SK-N-MC (cell line): ENCODE results near the gene CFAP77.

ENCODE experiments used
- DNase-seq: peaks from one replicate; pipeline ENCODE4 v3.0.0-alpha.2; 2011; ENCODE audit warnings: low read depth, low spot score
- H3K27ac ChIP-seq: fragments of 200-600 bp; sonication (generic); 2 replicates; pipeline ENCODE4 v1.5.1; 2016; ENCODE audit warnings: mixed run types
- H3K36me3 ChIP-seq: fragments of 200-600 bp; sonication (generic); 2 replicates; pipeline ENCODE4 v1.6.1; 2017; ENCODE audit warnings: antibody characterized with exemption, low read length, mixed read lengths; ENCODE audit not compliant: insufficient read depth
- H3K4me3 ChIP-seq: fragments of 200-600 bp; sonication (generic); 2 replicates; pipeline ENCODE4 v1.5.1; 2016
- H3K9ac ChIP-seq: fragments of 200-600 bp; sonication (generic); 2 replicates; pipeline ENCODE4 v1.8.0; 2017; ENCODE audit warnings: mixed run types, mixed read lengths; ENCODE audit not compliant: insufficient read length
- H3K9me3 ChIP-seq: fragments of 200-600 bp; sonication (generic); 2 replicates; pipeline ENCODE4 v1.6.1; 2017; ENCODE audit warnings: low read depth, mild to moderate bottlenecking, antibody characterized with exemption, low read length, moderate library complexity, mixed read lengths
- EZH2 ChIP-seq: fragments of 200-600 bp; sonication (generic); IDR thresholded peaks from one replicate; pipeline ENCODE4 v1.6.1; 2017; ENCODE audit warnings: antibody characterized with exemption
- FOXP2 ChIP-seq: optimal IDR thresholded peaks from 2 replicates; pipeline ENCODE3; 2011; ENCODE audit warnings: mild to moderate bottlenecking, moderate library complexity; ENCODE audit not compliant: insufficient read depth; ENCODE audit errors: extremely low read length, control extremely low read depth
- POLR2AphosphoS5 ChIP-seq: IDR thresholded peaks from 2 replicates; pipeline ENCODE4 v1.6.1; 2012; ENCODE audit warnings: mild to moderate bottlenecking, low read depth, low read length, borderline replicate concordance

The CFAP77 gene

DNA sequence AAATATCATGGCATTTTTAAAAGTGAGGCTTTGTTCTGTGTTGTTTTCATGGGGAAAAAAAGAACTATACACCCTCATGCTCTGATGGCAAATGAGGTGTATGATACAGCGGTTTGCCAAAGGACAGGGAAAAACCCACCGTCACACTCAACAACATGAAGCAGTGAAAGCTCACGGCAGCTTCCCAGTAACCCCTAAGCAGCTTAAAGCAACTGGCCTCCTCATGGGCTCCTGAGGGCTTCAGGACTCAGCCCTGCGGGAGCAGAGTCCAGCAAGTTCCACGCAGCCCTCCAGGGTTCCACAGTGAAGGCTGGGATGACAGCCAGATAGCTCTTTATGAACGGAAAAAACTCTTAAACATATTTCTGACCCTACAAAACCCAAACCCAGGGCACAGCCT lies 185.3 kb downstream of the CFAP77 start:
- H3K4me3 ChIP-seq = no peak overlapping the region
- TF ChIP-seq FOXP2 (no peak), POLR2AphosphoS5 (no peak), EZH2 (no peak)
- peaks cover 17% of the 10 kb centered on the region; the same call in 1 of the 2 replicates for H3K36me3 ChIP-seq
- no peak overlapping the region for H3K9ac ChIP-seq
- no peaks in the 10 kb centered on the region for H3K9me3 ChIP-seq
- H3K27ac ChIP-seq = no peak overlapping the region
- DNase-seq = no peak

GRCh38 chr9:132596200-132596599 lies 186.2 kb downstream of the CFAP77 start:
- Histone ChIP-seq H3K9me3 (no peaks in the 10 kb centered on the region), H3K36me3 (peaks cover 26% of the 10 kb centered on the region; the same call in 1 of the 2 replicates), H3K4me3 (no peak overlapping the region), H3K9ac (no peak overlapping the region), H3K27ac (no peak overlapping the region)
- DNase-seq = no peak
- no peak for TF ChIP-seq FOXP2
- no peak for TF ChIP-seq POLR2AphosphoS5
- TF ChIP-seq EZH2 = no peak

DNA sequence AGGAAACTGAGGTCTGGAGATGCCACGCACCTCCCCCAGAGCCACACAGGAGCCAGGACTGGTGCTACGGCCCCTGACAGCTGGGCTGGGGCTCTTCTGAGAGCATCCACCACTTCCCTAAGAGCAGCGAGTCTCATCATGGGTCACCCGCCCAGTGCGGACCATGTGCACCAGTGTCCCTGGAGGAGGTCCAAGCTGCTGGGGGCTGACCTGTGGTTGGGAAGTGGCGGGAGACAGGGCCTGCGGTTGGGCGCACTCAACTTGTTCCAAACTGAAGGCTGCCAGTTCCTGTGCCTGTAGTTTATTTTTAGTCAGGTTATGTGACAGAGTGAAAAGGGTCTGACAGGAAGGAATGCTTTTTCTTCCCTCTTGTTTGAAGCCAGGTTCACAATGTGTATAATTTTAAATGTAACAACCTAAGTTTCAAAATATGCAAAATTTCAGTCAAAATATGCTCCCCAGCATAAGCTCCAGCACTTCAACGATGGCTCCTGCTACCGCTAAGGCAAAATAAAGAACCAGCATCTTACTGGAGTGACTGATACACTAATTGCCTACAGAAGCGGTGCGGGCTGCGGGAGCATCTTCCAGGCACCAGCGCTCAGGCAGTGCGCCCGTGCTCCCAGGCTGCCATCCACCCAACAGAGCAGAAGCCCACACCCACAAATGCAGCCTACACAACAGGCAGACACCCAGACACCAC lies 187.2 kb downstream of the CFAP77 start:
- Histone ChIP-seq H3K4me3 (no peak overlapping the region), H3K36me3 (peaks cover 28% of the 10 kb centered on the region; the same call in 1 of the 2 replicates), H3K9ac (no peak overlapping the region), H3K27ac (no peak overlapping the region), H3K9me3 (no peaks in the 10 kb centered on the region)
- no peak for TF ChIP-seq POLR2AphosphoS5
- TF ChIP-seq FOXP2 = no peak
- TF ChIP-seq EZH2 = no peak
- no peak for DNase-seq

- Histone ChIP-seq H3K36me3 (peaks cover 27% of the 10 kb centered on the region; the same call in 1 of the 2 replicates), H3K4me3 (no peak overlapping the region), H3K9ac (no peak overlapping the region), H3K27ac (no peak overlapping the region), H3K9me3 (no peaks in the 10 kb centered on the region)
- no peak for DNase-seq
- TF ChIP-seq FOXP2 = no peak
- no peak for TF ChIP-seq EZH2
- no peak for TF ChIP-seq POLR2AphosphoS5
Measured at GRCh38 chr9:132600326-132600984, 190.4 kb downstream of the CFAP77 start.

- H3K36me3 ChIP-seq = peaks cover 39% of the 10 kb centered on the region; the same call in 1 of the 2 replicates
- H3K27ac ChIP-seq = no peak overlapping the region
- no peaks in the 10 kb centered on the region for H3K9me3 ChIP-seq
- TF ChIP-seq EZH2 (no peak), FOXP2 (no peak), POLR2AphosphoS5 (no peak)
- H3K9ac ChIP-seq = no peak overlapping the region
- DNase-seq = no peak
- no peak overlapping the region for H3K4me3 ChIP-seq
Measured at GRCh38 chr9:132602207-132602606, 192.2 kb downstream of the CFAP77 start.

GRCh38 chr9:132605387-132605786 lies 195.4 kb downstream of the CFAP77 start:
- Histone ChIP-seq H3K36me3 (peaks cover 52% of the 10 kb centered on the region; the same call in 1 of the 2 replicates), H3K27ac (no peak overlapping the region), H3K4me3 (no peak overlapping the region), H3K9me3 (no peaks in the 10 kb centered on the region), H3K9ac (no peak overlapping the region)
- no peak for DNase-seq
- TF ChIP-seq FOXP2 = no peak
- no peak for TF ChIP-seq POLR2AphosphoS5
- TF ChIP-seq EZH2 = no peak

DNA sequence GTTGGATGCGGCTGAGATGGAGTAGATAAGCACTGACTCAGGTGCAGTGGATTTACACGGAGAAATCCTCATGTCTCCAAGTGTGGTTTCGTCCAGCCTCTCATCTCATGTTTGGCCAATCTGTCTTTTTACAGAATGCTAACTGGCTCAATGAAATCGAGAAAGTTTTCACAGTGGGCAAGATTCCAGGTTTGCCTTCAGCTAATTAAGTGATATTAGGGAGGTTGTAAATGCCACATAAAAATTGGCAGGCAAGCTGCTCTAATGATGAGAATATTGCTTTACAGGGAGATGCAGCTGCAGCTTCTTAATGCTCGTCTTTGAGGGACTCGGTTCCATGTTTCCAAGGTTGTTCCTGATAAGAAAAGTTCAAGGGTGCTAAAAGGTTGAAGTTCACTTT lies 196.1 kb downstream of the CFAP77 start:
- no peak for TF ChIP-seq FOXP2
- no peak for TF ChIP-seq POLR2AphosphoS5
- no peak for TF ChIP-seq EZH2
- Histone ChIP-seq H3K36me3 (peaks cover 52% of the 10 kb centered on the region; the same call in 1 of the 2 replicates), H3K9me3 (no peaks in the 10 kb centered on the region), H3K9ac (no peak overlapping the region), H3K27ac (no peak overlapping the region), H3K4me3 (no peak overlapping the region)
- no peak for DNase-seq

DNA sequence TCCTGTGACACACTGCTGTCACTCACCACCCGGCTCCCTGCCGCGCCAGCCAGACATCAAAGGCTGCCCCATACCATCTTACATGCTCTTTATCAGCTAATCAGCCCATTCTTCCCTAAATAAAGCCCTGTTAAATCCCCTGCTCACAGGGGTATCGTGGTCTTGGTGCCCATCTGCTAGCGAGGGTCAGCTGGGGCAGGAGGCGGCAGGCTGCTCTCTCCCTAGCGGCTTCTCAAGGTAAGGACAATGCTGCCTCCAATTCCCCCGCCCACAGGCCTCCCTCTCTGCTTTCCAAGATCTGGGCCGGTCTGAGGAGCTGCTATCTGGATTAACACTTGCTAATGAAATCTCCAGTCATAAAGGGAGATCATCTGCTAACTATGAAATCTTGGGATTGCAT lies 199.2 kb downstream of the CFAP77 start:
- Histone ChIP-seq H3K9me3 (no peaks in the 10 kb centered on the region), H3K27ac (no peak overlapping the region), H3K36me3 (peaks cover 64% of the 10 kb centered on the region), H3K4me3 (no peak overlapping the region), H3K9ac (no peak overlapping the region)
- no peak for TF ChIP-seq POLR2AphosphoS5
- TF ChIP-seq FOXP2 = no peak
- no peak for TF ChIP-seq EZH2
- no peak for DNase-seq

DNA sequence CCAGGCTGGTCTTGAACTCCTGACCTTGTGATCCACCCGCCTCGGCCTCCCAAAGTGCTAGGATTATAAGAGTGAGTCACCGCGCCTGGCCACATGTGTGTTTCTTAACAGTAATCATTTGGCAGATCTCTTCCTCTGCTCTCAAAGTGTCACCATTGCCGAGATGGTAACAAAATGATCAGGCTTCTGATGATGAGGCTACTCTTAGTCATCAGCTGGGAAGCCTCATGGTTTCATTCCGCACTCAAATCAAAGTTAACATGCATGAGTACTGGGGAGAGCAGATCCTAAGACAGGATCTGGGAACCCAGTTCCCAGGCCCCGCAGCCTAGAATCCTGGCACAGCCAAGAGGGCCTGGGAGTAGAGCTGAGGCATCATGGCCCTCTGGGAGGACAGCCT lies 199.8 kb downstream of the CFAP77 start:
- DNase-seq = no peak
- no peaks in the 10 kb centered on the region for H3K9me3 ChIP-seq
- no peak overlapping the region for H3K4me3 ChIP-seq
- H3K36me3 ChIP-seq = peaks cover 60% of the 10 kb centered on the region
- no peak for TF ChIP-seq FOXP2
- no peak for TF ChIP-seq POLR2AphosphoS5
- TF ChIP-seq EZH2 = no peak
- H3K9ac ChIP-seq = no peak overlapping the region
- no peak overlapping the region for H3K27ac ChIP-seq
